GM10266 (cell line): Measurements from ENCODE around the gene EPS8.

Experiments used
- DNase-seq: peaks from one replicate; pipeline ENCODE4 v3.0.0; 2012; ENCODE audit errors: extremely low spot score
- CTCF ChIP-seq: IDR thresholded peaks from 2 replicates; pipeline ENCODE4 v1.5.1; 2012; ENCODE audit warnings: mild to moderate bottlenecking, low read depth; ENCODE audit not compliant: control insufficient read depth, insufficient read depth; ENCODE audit errors: missing control alignments

Gene EPS8

GRCh38 chr12:15717940-15718567 is 71.1 kb downstream of the EPS8 start:
- DNase-seq = no peak

GRCh38 chr12:15716581-15716980 is 72.6 kb downstream of the EPS8 start:
- DNase-seq = no peak
- TF ChIP-seq CTCF = no peak

More at GRCh38 chr12:15717940-15718567, 71.1 kb downstream of the EPS8 start:
- no peak for TF ChIP-seq CTCF

GRCh38 chr12:15714256-15714655 is 74.9 kb downstream of the EPS8 start:
- no peak for DNase-seq
- no peak for TF ChIP-seq CTCF

GRCh38 chr12:15712823-15713660 is 76.1 kb downstream of the EPS8 start:
- no peak for DNase-seq
- TF ChIP-seq CTCF = no peak

GRCh38 chr12:15712160-15712559 is 77.0 kb downstream of the EPS8 start:
- DNase-seq = no peak
- TF ChIP-seq CTCF = no peak

GRCh38 chr12:15710860-15711510 is 78.2 kb downstream of the EPS8 start:
- no peak for DNase-seq
- no peak for TF ChIP-seq CTCF
